Vagina (tissue), 2 donors: ENCODE data around the gene SLC66A2. TPM values are rescaled to one million over a fixed set of nuclear protein-coding genes. Genes with fewer than 3 reads are reported as not detected.

Experiments used
- DNase-seq, 2 donors: peaks; one replicate each; pipeline ENCODE4 v3.0.0-alpha.2; 2017; ENCODE audit errors: extremely low spot score in 2 of 2
- H3K27ac ChIP-seq: fragments of 200-600 bp; sonication (generic); one replicate; pipeline ENCODE4 v1.5.1; 2019
- H3K27me3 ChIP-seq: fragments of 200-600 bp; sonication (generic); one replicate; pipeline ENCODE4 v1.5.1; 2019
- H3K36me3 ChIP-seq, 2 donors: fragments of 200-600 bp; sonication (generic); one replicate each; pipeline ENCODE4 v1.5.1; 2017 to 2019
- H3K4me1 ChIP-seq: fragments of 200-600 bp; sonication (generic); one replicate; pipeline ENCODE4 v1.5.1; 2019
- H3K4me3 ChIP-seq, 2 donors: fragments of 200-600 bp; sonication (generic); 1 replicate in 1 of 2; 2 replicates in 1 of 2; pipeline ENCODE4 v1.5.1; 2016 to 2019
- H3K9me3 ChIP-seq: fragments of 200-600 bp; sonication (generic); one replicate; pipeline ENCODE4 v1.5.1; 2019
- POLR2A ChIP-seq, 2 donors: fragments of 450-650 bp; IDR thresholded peaks; one replicate each; pipeline ENCODE4 v1.6.1; 2017; ENCODE audit warnings: antibody characterized with exemption in 2 of 2, mild to moderate bottlenecking in 2 of 2, moderate library complexity in 2 of 2
- POLR2AphosphoS5 ChIP-seq, 2 donors: sonication (generic); formaldehyde crosslinking; IDR thresholded peaks; one replicate each; pipeline ENCODE4 v1.9.0; 2017; ENCODE audit warnings: antibody characterized with exemption in 2 of 2, mild to moderate bottlenecking in 2 of 2, low read depth in 1 of 2; ENCODE audit not compliant: insufficient read depth in 1 of 2
- intact Hi-C: fragments of 100-400 bp; cut with DNase I; formaldehyde crosslinking; loops from one replicate; pipeline ENCODE4 v1.15.1; 2023
- total RNA-seq: library from RNA; depleted of rRNA; stranded (reverse); fragments of >200 nt; gene quantifications from one replicate; pipeline ENCODE4 v1.2.3, GENCODE V29; 2016
- TF ChIP-seq, protein P1 (sequence below), 3 experiments: fragments of 450-650 bp in 2 of 3; fragments of 200-600 bp in 1 of 3; sonication (generic) in 1 of 3; IDR thresholded peaks; one replicate each; pipeline ENCODE4 v1.5.1; 2017 to 2019; ENCODE audit warnings: antibody characterized with exemption in 3 of 3, mild to moderate bottlenecking in 2 of 3, moderate library complexity in 2 of 3

The SLC66A2 gene
- total RNA-seq, 1 donor from 2014 or later, result 32.2 TPM

DNA sequence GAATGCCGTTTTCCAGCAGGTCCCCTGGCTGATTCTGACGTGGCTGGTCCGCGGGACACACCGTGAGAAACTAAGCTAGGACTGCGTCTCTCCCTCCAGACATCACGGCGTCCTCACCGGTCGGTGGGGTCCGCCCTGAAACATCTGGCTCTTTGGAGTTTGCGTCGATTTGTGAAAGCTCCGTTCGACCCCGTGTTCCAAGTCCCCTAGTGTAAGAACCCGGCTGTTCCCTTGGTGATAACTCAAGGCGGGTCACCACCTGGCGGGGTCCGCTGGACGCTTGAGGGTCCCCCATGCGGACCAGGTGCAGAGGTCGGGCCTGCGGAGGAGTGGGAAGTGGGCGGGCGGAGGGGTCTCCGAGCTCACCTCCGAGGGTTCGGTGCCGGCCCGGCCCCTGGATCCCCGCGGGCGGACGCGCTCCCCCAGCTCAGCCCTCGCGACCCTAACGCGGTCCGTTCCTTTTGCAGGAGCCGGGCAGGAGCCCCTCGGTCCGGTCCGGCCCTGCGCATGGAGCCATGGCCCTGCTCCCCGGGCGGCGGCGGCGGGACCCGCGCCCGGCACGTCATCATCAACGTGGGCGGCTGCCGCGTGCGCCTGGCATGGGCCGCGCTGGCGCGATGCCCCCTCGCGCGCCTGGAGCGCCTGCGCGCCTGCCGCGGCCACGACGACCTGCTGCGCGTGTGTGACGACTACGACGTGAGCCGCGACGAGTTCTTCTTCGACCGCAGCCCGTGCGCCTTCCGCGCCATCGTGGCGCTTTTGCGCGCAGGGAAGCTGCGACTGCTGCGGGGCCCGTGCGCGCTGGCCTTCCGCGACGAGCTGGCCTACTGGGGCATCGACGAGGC, 88.1 kb downstream of the SLC66A2 start:
- Histone ChIP-seq H3K36me3 (no peaks in the 10 kb centered on the region), H3K27ac (no peak overlapping the region), H3K4me3 (no peak overlapping the region), H3K4me1 (no peaks in the 10 kb centered on the region), H3K27me3 (no peaks in the 10 kb centered on the region), H3K9me3 (peaks cover 3% of the 10 kb centered on the region)
- no peak for DNase-seq
- intact Hi-C loops, result no loop called here
- TF ChIP-seq, protein P1, sequence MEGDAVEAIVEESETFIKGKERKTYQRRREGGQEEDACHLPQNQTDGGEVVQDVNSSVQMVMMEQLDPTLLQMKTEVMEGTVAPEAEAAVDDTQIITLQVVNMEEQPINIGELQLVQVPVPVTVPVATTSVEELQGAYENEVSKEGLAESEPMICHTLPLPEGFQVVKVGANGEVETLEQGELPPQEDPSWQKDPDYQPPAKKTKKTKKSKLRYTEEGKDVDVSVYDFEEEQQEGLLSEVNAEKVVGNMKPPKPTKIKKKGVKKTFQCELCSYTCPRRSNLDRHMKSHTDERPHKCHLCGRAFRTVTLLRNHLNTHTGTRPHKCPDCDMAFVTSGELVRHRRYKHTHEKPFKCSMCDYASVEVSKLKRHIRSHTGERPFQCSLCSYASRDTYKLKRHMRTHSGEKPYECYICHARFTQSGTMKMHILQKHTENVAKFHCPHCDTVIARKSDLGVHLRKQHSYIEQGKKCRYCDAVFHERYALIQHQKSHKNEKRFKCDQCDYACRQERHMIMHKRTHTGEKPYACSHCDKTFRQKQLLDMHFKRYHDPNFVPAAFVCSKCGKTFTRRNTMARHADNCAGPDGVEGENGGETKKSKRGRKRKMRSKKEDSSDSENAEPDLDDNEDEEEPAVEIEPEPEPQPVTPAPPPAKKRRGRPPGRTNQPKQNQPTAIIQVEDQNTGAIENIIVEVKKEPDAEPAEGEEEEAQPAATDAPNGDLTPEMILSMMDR (IDR thresholded peaks at IDR 0.05), result no peak
- no peak for TF ChIP-seq POLR2A (IDR thresholded peaks at IDR 0.05)

- H3K4me1 ChIP-seq, result no peaks in the 10 kb centered on the region
- H3K27ac ChIP-seq, result no peak overlapping the region
- peaks cover 3% of the 10 kb centered on the region for H3K9me3 ChIP-seq
- H3K36me3 ChIP-seq, result no peaks in the 10 kb centered on the region
- no peak for TF ChIP-seq POLR2A (IDR thresholded peaks at IDR 0.05)
- no peak for TF ChIP-seq POLR2AphosphoS5 (IDR thresholded peaks at IDR 0.05; ENCODE audit: insufficient read depth in 1 of 2, low read depth in 1 of 2)
- TF ChIP-seq, protein P1 (IDR thresholded peaks at IDR 0.05), result no peak
- intact Hi-C loops, result no loop called here
- peak in 1 of 2 donors; percentile 52 for DNase-seq
- no peak overlapping the region for H3K4me3 ChIP-seq
- no peaks in the 10 kb centered on the region for H3K27me3 ChIP-seq
Observed at GRCh38 chr18:79862562-79862961, 88.9 kb downstream of the SLC66A2 start.

GRCh38 chr18:79861687-79862086, 89.8 kb downstream of the SLC66A2 start:
- Histone ChIP-seq H3K27me3 (no peaks in the 10 kb centered on the region), H3K4me3 (no peak overlapping the region), H3K4me1 (no peaks in the 10 kb centered on the region), H3K9me3 (peaks cover 3% of the 10 kb centered on the region), H3K27ac (no peak overlapping the region), H3K36me3 (no peaks in the 10 kb centered on the region)
- intact Hi-C loops, result no loop called here
- TF ChIP-seq POLR2AphosphoS5 (IDR thresholded peaks at IDR 0.05; ENCODE audit: insufficient read depth in 1 of 2, low read depth in 1 of 2) (no peak), POLR2A (IDR thresholded peaks at IDR 0.05) (no peak)
- TF ChIP-seq, protein P1 (IDR thresholded peaks at IDR 0.05), result no peak
- DNase-seq, result no peak

GRCh38 chr18:79859314-79859713, 92.1 kb downstream of the SLC66A2 start:
- intact Hi-C loops, result no loop called here
- peak in 1 of 2 donors; percentile 76 for DNase-seq
- peaks cover 3% of the 10 kb centered on the region for H3K9me3 ChIP-seq
- H3K27me3 ChIP-seq, result no peaks in the 10 kb centered on the region
- no peaks in the 10 kb centered on the region for H3K36me3 ChIP-seq
- H3K27ac ChIP-seq, result no peak overlapping the region
- no peaks in the 10 kb centered on the region for H3K4me1 ChIP-seq
- TF ChIP-seq POLR2AphosphoS5 (IDR thresholded peaks at IDR 0.05; ENCODE audit: insufficient read depth in 1 of 2, low read depth in 1 of 2) (no peak), POLR2A (IDR thresholded peaks at IDR 0.05) (no peak)
- TF ChIP-seq, protein P1 (IDR thresholded peaks at IDR 0.05), result no peak
- no peak overlapping the region for H3K4me3 ChIP-seq

- Histone ChIP-seq H3K9me3 (no peaks in the 10 kb centered on the region), H3K4me1 (no peaks in the 10 kb centered on the region), H3K27ac (no peak overlapping the region), H3K27me3 (no peaks in the 10 kb centered on the region), H3K4me3 (no peak overlapping the region), H3K36me3 (no peaks in the 10 kb centered on the region)
- intact Hi-C loops, result no loop called here
- TF ChIP-seq, protein P1 (IDR thresholded peaks at IDR 0.05), result no peak
- TF ChIP-seq POLR2AphosphoS5 (IDR thresholded peaks at IDR 0.05; ENCODE audit: insufficient read depth in 1 of 2, low read depth in 1 of 2) (no peak), POLR2A (IDR thresholded peaks at IDR 0.05) (no peak)
- DNase-seq, result peak in 1 of 2 donors; percentile 29
Observed at GRCh38 chr18:79857082-79857671, 94.3 kb downstream of the SLC66A2 start.
